HG03108 (cell line): ENCODE results near the gene RNF220.

Experiments used
- ATAC-seq: cut with Tn5 transposase; IDR thresholded peaks from one replicate; pipeline ENCODE4 v1.9.1; 2021; ENCODE audit warnings: moderate library complexity; ENCODE audit not compliant: unreplicated experiment

RNF220 gene

GRCh38 chr1:44631333-44631646 is 226.2 kb downstream of the RNF220 start:
- ATAC-seq = no peak

GRCh38 chr1:44631647-44632539 is 226.8 kb downstream of the RNF220 start:
- ATAC-seq = peak; percentile 66

GRCh38 chr1:44632598-44632997 is 227.5 kb downstream of the RNF220 start:
- ATAC-seq = no peak

GRCh38 chr1:44634606-44635189 is 229.6 kb downstream of the RNF220 start:
- ATAC-seq = no peak

GRCh38 chr1:44635439-44635838 is 230.4 kb downstream of the RNF220 start:
- ATAC-seq = no peak

GRCh38 chr1:44636083-44636687 is 231.1 kb downstream of the RNF220 start:
- ATAC-seq = no peak

- ATAC-seq = no peak
Observed at GRCh38 chr1:44636688-44637598, 231.9 kb downstream of the RNF220 start.

GRCh38 chr1:44637702-44638411 is 232.8 kb downstream of the RNF220 start:
- ATAC-seq = no peak

- ATAC-seq = no peak
Observed at GRCh38 chr1:44640200-44640853, 235.3 kb downstream of the RNF220 start.

- ATAC-seq = no peak
Observed at GRCh38 chr1:44641126-44642102, 236.4 kb downstream of the RNF220 start.

GRCh38 chr1:44642255-44642654 is 237.2 kb downstream of the RNF220 start:
- ATAC-seq = no peak

GRCh38 chr1:44642925-44643324 is 237.9 kb downstream of the RNF220 start:
- no peak for ATAC-seq

- ATAC-seq = no peak
Observed at GRCh38 chr1:44643721-44644334, 238.8 kb downstream of the RNF220 start.

GRCh38 chr1:44644806-44645205 is 239.8 kb downstream of the RNF220 start:
- no peak for ATAC-seq

GRCh38 chr1:44645476-44646244 is 240.6 kb downstream of the RNF220 start:
- ATAC-seq = no peak

GRCh38 chr1:44646261-44647110 is 241.4 kb downstream of the RNF220 start:
- no peak for ATAC-seq

GRCh38 chr1:44647896-44648295 is 242.8 kb downstream of the RNF220 start:
- ATAC-seq = no peak
